ENCODE measurements around the gene HACD1.

Gene HACD1

GRCh38 chr10:17617031-17617911 lies at the start of gene HACD1:
TSS of gene HACD1 (minus strand) at chr10:17617374. CDS start at chr10:17617339, 35 bp downstream.
- DNase-seq: peak; percentile 47

DNA sequence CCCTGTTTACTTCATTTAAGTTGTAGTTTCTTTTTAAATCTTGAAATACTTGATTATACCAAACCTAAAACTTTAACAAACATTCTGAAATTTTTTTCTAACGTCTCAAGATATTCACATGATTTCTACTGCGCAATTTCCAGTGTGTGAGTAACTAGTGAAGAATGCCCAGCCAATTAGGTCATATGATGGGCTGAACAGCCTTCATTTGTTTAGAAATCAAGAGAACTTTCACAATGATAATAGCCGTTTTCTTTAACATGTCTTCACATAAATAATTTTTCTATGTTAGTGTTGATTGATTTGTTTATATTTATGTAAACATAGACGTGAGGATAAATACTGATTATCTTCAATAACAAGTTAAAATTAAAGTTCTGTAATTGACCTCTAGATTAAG lies 48.6 kb upstream of the HACD1 start:
- DNase-seq: no peak

DNA sequence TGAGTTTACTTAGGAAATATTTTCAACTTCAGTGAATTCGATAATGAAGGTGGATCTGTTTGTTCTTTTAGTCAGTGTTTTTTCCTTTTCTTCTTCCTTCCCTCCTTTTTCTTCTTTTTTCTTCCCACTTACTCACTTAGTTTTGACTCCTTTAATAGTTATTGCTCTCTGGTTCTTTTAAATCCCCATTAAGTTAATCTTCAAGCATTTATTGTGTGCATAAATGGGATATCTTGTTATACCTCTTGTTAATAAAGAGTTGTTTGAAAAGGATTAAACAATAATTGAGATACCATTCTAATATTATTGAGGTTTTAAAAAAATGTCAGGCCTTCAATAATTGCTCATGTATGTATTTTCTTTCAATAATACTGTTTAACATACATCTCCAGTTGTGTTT lies 46.3 kb upstream of the HACD1 start:
- no peak for DNase-seq

GRCh38 chr10:17662193-17663138 lies 45.3 kb upstream of the HACD1 start:
- no peak for DNase-seq

DNA sequence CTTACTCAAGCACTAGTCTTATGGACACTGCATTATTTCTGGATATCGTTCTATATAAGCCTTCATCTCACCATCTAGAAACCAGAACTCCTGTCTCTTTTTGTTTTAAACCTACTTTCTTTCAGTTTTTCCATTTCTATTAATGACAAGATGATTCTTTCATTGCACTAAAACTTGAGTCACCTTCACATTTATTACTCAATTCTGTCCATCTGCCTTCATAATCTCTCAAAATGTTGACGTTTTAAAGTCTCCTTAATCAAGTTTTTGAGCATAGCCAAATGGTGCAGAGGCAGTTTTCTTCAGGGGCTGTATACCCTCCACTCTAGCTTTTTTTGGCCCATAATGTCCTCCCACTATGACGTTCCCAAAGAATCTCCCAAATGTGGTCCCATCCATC lies 44.3 kb upstream of the HACD1 start:
- DNase-seq: no peak

GRCh38 chr10:17660921-17661320 lies 43.7 kb upstream of the HACD1 start:
- DNase-seq: no peak

DNA sequence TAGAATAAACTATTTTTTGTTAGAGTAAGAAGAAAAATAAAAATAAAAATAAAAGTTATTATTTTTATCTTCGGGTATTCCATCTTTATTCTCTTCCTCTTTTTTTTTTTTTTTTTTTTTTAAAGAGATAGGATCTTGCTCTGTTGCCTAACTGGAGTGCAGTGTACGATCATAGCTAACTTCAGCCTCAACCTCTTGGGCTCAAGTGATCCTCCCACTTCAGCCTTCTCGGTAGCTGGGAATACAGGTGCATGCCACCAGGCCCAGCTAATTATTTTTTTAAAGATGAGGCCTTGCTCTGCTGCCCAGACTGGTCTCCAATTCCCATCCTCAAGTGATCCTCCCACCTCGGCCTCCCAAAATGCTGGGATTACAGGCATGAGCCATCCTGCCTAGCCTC lies 42.2 kb upstream of the HACD1 start:
- DNase-seq: no peak

GRCh38 chr10:17657103-17657500 lies 39.9 kb upstream of the HACD1 start:
- no peak for DNase-seq

GRCh38 chr10:17655567-17656146 lies 38.5 kb upstream of the HACD1 start:
- DNase-seq: no peak

DNA sequence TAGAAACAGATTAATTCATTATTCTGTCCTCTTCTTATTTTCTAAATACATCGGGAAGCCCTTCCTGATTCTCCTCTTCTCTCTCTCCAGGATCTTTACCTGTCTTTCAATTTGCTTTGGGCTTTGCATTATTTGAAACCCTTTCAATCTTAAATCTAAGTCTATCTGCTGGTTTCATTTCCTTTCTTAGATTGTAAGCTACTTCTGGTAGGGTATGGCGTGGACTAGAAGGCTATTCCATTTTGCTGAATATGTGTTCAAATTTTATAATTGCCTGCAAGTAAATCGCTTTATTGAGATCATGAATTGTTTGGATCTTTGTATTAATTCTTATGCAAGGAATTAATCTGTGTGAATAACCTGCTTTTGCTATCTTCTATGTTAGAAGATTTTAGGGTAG lies 37.8 kb upstream of the HACD1 start:
- DNase-seq: no peak

DNA sequence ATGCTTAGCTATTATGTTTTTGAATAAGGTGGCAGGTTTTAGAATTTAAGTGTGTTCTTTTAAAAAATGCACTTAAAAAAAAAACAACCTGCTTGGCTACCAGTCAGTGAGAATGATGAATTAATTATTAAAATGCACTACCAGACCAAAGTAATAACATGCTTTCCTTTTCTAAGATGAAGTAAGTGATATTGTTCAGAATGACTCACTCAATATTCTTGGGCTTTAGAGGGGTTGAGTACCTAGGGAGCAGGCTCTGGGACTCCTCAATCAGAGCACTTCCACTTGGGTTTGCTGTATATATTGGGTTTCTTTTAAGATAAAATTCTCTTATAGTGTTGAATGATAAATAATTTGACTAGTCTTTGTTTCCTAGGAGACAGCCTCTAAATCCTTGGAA lies 35.4 kb upstream of the HACD1 start:
- no peak for DNase-seq

DNA sequence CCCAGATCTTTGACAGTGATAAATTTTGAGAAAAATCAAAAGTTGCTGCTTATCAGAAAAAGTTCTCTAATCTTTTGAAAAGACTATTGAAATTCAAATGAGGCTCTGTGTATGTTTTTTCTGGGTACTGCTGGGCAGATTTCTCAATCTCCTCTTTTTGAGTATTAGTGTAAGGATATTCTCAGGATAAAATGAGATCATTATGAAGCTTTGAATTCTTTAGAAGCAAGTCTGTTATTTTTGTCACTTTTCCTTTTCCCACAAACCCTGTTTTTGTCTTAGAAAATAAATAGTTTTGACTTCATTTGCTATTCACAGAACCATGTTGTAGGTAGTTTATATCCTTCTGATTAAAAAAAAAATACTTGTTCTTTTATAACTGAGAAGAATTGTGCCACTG lies 34.7 kb upstream of the HACD1 start:
- no peak for DNase-seq

- DNase-seq: no peak
Measured at GRCh38 chr10:17650416-17650815, 33.2 kb upstream of the HACD1 start.

DNA sequence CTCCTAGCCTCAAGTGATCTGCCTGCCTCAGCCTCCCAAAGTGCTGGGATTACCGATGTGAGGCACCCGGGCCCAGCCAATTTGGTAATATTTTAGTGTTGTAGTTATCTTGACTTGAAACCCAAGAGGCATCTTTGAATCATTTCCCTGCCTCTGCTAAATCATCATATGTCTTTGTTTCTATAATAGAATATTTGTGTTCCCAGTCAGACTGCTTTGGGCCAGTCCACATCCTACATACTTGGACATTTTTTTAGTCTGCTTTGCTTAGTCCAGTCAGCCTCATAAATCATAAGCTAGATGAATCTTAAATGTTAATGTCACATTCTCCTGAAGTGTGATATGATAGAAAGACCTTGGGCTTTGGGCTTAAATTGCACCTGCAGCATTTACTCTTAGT lies 32.7 kb upstream of the HACD1 start:
- no peak for DNase-seq

GRCh38 chr10:17649052-17649451 lies 31.9 kb upstream of the HACD1 start:
- DNase-seq: no peak

- DNase-seq: no peak
Measured at GRCh38 chr10:17648243-17649035, 31.3 kb upstream of the HACD1 start.

GRCh38 chr10:17647326-17647725 lies 30.2 kb upstream of the HACD1 start:
- DNase-seq: no peak

- no peak for DNase-seq
Measured at GRCh38 chr10:17645621-17646345, 28.6 kb upstream of the HACD1 start.

DNA sequence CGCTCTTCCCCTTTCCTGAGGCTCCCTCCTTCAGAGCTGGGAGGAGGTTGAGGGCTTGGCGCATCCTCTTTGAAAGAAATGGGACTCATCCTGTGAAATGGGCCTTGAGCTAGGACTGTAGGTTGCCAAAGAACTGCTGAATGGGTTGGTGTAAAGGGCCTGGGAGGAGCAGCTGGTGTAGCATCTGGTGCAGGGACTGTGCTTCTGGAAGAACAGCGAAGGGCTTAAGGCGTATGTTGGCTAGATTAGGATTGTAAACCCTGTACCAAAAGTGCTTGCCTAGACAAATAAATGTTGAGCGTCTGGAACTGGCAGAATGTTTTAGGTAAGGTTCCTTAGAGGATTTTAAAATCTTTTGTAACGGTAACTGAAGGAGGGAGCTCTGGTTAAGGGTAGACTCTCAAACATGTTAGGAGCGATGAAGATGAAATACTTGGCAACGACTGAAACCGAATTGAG lies 27.3 kb upstream of the HACD1 start:
- peak; percentile 13 for DNase-seq

- DNase-seq: peak; percentile 78
Measured at GRCh38 chr10:17643755-17644484, 26.7 kb upstream of the HACD1 start, which contains the start of gene STAM. TSS of gene STAM (plus strand) at chr10:17644151. CDS start at chr10:17644340, 189 bp downstream.

DNA sequence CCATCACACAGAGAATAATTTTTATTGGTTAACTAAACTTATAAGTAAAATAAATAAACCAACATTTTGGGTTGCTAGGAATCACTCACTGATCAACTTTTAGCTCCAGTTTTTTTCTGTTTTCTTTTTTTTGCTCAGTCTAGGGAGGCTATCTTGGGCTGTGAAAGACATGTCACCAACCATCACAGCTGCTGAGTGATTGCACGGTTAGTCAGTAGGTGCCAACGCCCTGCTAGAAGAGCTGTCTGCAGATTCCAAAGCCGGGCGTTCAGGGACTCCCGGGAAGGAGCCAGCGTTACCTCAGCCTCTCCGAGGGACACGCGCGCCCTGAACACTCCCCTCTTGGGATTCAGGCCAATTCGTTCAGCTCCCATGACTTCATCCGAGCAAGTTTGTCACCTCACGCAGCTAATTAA lies 26.2 kb upstream of the HACD1 start:
- DNase-seq: peak; percentile 70
